Renal pelvis (tissue), 4 donors: Measurements from ENCODE around the gene HUS1B. TPM values are rescaled to one million over a fixed set of nuclear protein-coding genes. Genes with fewer than 3 reads are reported as not detected.
"Not testable (repeated sequence)": the region's sequence is repeated elsewhere in the genome, so short reads cannot be mapped to it uniquely, and the experiment has no call there.

Source experiments
- DNase-seq: peaks from one replicate; pipeline ENCODE4 v3.0.0-alpha.2; 2013
- polyA plus RNA-seq, 3 donors: library from polyadenylated mRNA; unstranded; fragments of 120-200 nt; gene quantifications; one replicate each; pipeline ENCODE4 v1.2.1, GENCODE V29; 2013; ENCODE audit not compliant: insufficient read length in 3 of 3

The HUS1B gene
- polyA plus RNA-seq, 3 donors: 0.11 to 0.22 TPM; not detected in 1

- DNase-seq: no peak
Measured at GRCh38 chr6:680251-680650, 23.4 kb upstream of the HUS1B start.

GRCh38 chr6:679282-679681, 22.4 kb upstream of the HUS1B start:
- no peak for DNase-seq

- no peak for DNase-seq
Measured at GRCh38 chr6:678520-678919, 21.6 kb upstream of the HUS1B start.

- DNase-seq: no peak
Measured at GRCh38 chr6:677919-678318, 21.0 kb upstream of the HUS1B start.

- no peak for DNase-seq
Measured at GRCh38 chr6:674956-675355, 18.1 kb upstream of the HUS1B start.

- no peak for DNase-seq
Measured at GRCh38 chr6:674406-674805, 17.5 kb upstream of the HUS1B start.

GRCh38 chr6:667253-667927, 10.5 kb upstream of the HUS1B start:
- no peak for DNase-seq

- no peak for DNase-seq
Measured at GRCh38 chr6:665403-666267, 8.7 kb upstream of the HUS1B start.

- not testable (repeated sequence) for DNase-seq
Measured at GRCh38 chr6:663788-664187, 6.9 kb upstream of the HUS1B start.

GRCh38 chr6:659716-660581, 3.0 kb upstream of the HUS1B start:
- no peak for DNase-seq

- DNase-seq: no peak
Measured at GRCh38 chr6:658244-658643, 1.3 kb upstream of the HUS1B start.

GRCh38 chr6:657743-658142, 843 bp upstream of the HUS1B start:
- DNase-seq: no peak

GRCh38 chr6:654136-654535, 2.8 kb downstream of the HUS1B start:
- DNase-seq: no peak

- no peak for DNase-seq
Measured at GRCh38 chr6:652865-653264, 4.0 kb downstream of the HUS1B start.

- DNase-seq: no peak
Measured at GRCh38 chr6:650098-650497, 6.8 kb downstream of the HUS1B start.

- DNase-seq: no peak
Measured at GRCh38 chr6:642805-643204, 14.1 kb downstream of the HUS1B start.

GRCh38 chr6:641225-641985, 15.5 kb downstream of the HUS1B start:
- DNase-seq: no peak

GRCh38 chr6:636488-636887, 20.4 kb downstream of the HUS1B start:
- no peak for DNase-seq

- DNase-seq: no peak
Measured at GRCh38 chr6:635233-635632, 21.7 kb downstream of the HUS1B start.

GRCh38 chr6:633611-634010, 23.3 kb downstream of the HUS1B start:
- no peak for DNase-seq

GRCh38 chr6:628766-629165, 28.1 kb downstream of the HUS1B start:
- no peak for DNase-seq

GRCh38 chr6:626236-626635, 30.7 kb downstream of the HUS1B start:
- peak; percentile 55 for DNase-seq
